Mammary epithelial cell (primary cell): ENCODE results near the gene ESRP2.

Source experiments
- CTCF ChIP-seq, 2 donors: IDR thresholded peaks in 1 of 2; conservative IDR thresholded peaks in 1 of 2; 2 replicates each; pipeline ENCODE4 v1.5.1; 2011 to 2012; ENCODE audit warnings: inconsistent platforms in 2 of 2, low read length in 2 of 2, mild to moderate bottlenecking in 2 of 2, control low read depth in 1 of 2, low read depth in 1 of 2; ENCODE audit not compliant: insufficient read depth in 1 of 2; ENCODE audit errors: extremely low read depth in 1 of 2
- EZH2 ChIP-seq: IDR thresholded peaks from 2 replicates; pipeline ENCODE4 v1.6.1; 2012; ENCODE audit warnings: low read length, inconsistent platforms, borderline replicate concordance

- no peak for TF ChIP-seq EZH2
- no peak for TF ChIP-seq CTCF (conservative IDR thresholded peaks at IDR 0.05 in 1 of 2, IDR thresholded peaks at IDR 0.05 in 1 of 2; ENCODE audit: extremely low read depth in 1 of 2, insufficient read depth in 1 of 2, low read depth in 1 of 2, low read length in 2 of 2)
Observed at GRCh38 chr16:68188170-68188569, 47.8 kb downstream of the ESRP2 start.
